ENCODE measurements around the gene SYDE2. TPM values are rescaled to one million over a fixed set of nuclear protein-coding genes. Genes with fewer than 3 reads are reported as not detected.

SYDE2 gene
- total RNA-seq, 1 donor from 2014 or later = 0.38 TPM

GRCh38 chr1:85216697-85217096 is 15.9 kb upstream of the SYDE2 start:
- no peak for ATAC-seq (ENCODE audit: low read depth)
- ChIA-PET POLR2A (no interaction called here), CTCF (no interaction called here)
- intact Hi-C loops (cut with micrococcal nuclease) = no loop called here
- Mint-ChIP-seq H3K27ac (no peak overlapping the region), H3K4me1 (no peaks in the 10 kb centered on the region), H3K36me3 (ENCODE audit: low read depth) (no peaks in the 10 kb centered on the region), H3K27me3 (peaks cover 17% of the 10 kb centered on the region), H3K4me3 (no peak overlapping the region), H3K9me3 (no peaks in the 10 kb centered on the region)
- no peak for DNase-seq
- no peak for TF ChIP-seq CTCF (IDR thresholded peaks at IDR 0.05)

- no peak for TF ChIP-seq CTCF (IDR thresholded peaks at IDR 0.05)
- H3K9me3 Mint-ChIP-seq = no peaks in the 10 kb centered on the region
- peaks cover 15% of the 10 kb centered on the region for H3K27me3 Mint-ChIP-seq
- CTCF ChIA-PET = no interaction called here
- H3K4me1 Mint-ChIP-seq = no peaks in the 10 kb centered on the region
- no peak overlapping the region for H3K4me3 Mint-ChIP-seq
- H3K27ac Mint-ChIP-seq = no peak overlapping the region
- POLR2A ChIA-PET = no interaction called here
- DNase-seq (no peak), ATAC-seq (ENCODE audit: low read depth) (no peak)
- intact Hi-C loops (cut with micrococcal nuclease) = no loop called here
- H3K36me3 Mint-ChIP-seq (ENCODE audit: low read depth) = no peaks in the 10 kb centered on the region
Measured at GRCh38 chr1:85214654-85215053, 13.8 kb upstream of the SYDE2 start.

- no peak overlapping the region for H3K4me3 Mint-ChIP-seq
- DNase-seq = no peak
- ChIA-PET CTCF (no interaction called here), POLR2A (no interaction called here)
- ATAC-seq (ENCODE audit: low read depth) = no peak
- no peaks in the 10 kb centered on the region for H3K4me1 Mint-ChIP-seq
- no peak for TF ChIP-seq CTCF (IDR thresholded peaks at IDR 0.05)
- H3K27me3 Mint-ChIP-seq = peaks cover 40% of the 10 kb centered on the region
- no peak overlapping the region for H3K27ac Mint-ChIP-seq
- no peaks in the 10 kb centered on the region for H3K9me3 Mint-ChIP-seq
- intact Hi-C loops (cut with micrococcal nuclease) = loop anchor here (10.0 kb wide), 1 partner anchor 366 kb away; no protein-coding TSS in a partner anchor
- H3K36me3 Mint-ChIP-seq (ENCODE audit: low read depth) = no peaks in the 10 kb centered on the region
Measured at GRCh38 chr1:85208488-85208887, 7.7 kb upstream of the SYDE2 start.

- TF ChIP-seq CTCF (IDR thresholded peaks at IDR 0.05) = no peak
- Mint-ChIP-seq H3K36me3 (ENCODE audit: low read depth) (no peaks in the 10 kb centered on the region), H3K27ac (no peak overlapping the region), H3K4me3 (no peak overlapping the region), H3K4me1 (peaks cover 14% of the 10 kb centered on the region), H3K27me3 (peaks cover 44% of the 10 kb centered on the region), H3K9me3 (no peaks in the 10 kb centered on the region)
- ATAC-seq (ENCODE audit: low read depth) = no peak
- ChIA-PET CTCF (no interaction called here), POLR2A (no interaction called here)
- intact Hi-C loops (cut with micrococcal nuclease) = loop anchor here (5.0 to 10.0 kb wide), 3 partner anchors 141 to 371 kb away; partner anchors contain the start of gene MCOLN3
- no peak for DNase-seq
Measured at GRCh38 chr1:85203573-85204171, 2.9 kb upstream of the SYDE2 start.

- intact Hi-C loops (cut with micrococcal nuclease) = loop anchor here (5.0 to 10.0 kb wide), 3 partner anchors 141 to 372 kb away; partner anchors contain the start of gene MCOLN3
- ChIA-PET POLR2A (no interaction called here), CTCF (interaction anchor here (0.7 to 1.1 kb wide), 2 partner anchors 52 to 57 kb away, joined by 3 read pairs; partner anchors contain the start of gene C1orf52)
- no peak overlapping the region for H3K27ac Mint-ChIP-seq
- H3K4me1 Mint-ChIP-seq = peaks cover 14% of the 10 kb centered on the region
- TF ChIP-seq CTCF (IDR thresholded peaks at IDR 0.05) = no peak
- H3K9me3 Mint-ChIP-seq = no peaks in the 10 kb centered on the region
- DNase-seq (no peak), ATAC-seq (ENCODE audit: low read depth) (no peak)
- H3K4me3 Mint-ChIP-seq = no peak overlapping the region
- H3K36me3 Mint-ChIP-seq (ENCODE audit: low read depth) = no peaks in the 10 kb centered on the region
- H3K27me3 Mint-ChIP-seq = peaks cover 40% of the 10 kb centered on the region
Measured at GRCh38 chr1:85202864-85203255, 2.0 kb upstream of the SYDE2 start.

All from activated B cell treated with CpG ODN at 0.5 μM for 24 hours (primary cell).